GM12891 (cell line): ENCODE data around the gene COPZ1. TPM values are rescaled to one million over a fixed set of nuclear protein-coding genes. Genes with fewer than 3 reads are reported as not detected.
A peak's percentile ranks its signal among the peaks of the same experiment; 100 is the strongest.
"Not testable (repeated sequence)": the region's sequence is repeated elsewhere in the genome, so short reads cannot be mapped to it uniquely, and the experiment has no call there.

ENCODE experiments used
- DNase-seq: peaks from one replicate; pipeline ENCODE4 v3.0.0; 2011; ENCODE audit warnings: low spot score; ENCODE audit not compliant: insufficient read length
- FAIRE-seq: peaks from 2 replicates; lab custom pipeline; 2011; peaks lifted over from hg19 to GRCh38; lab: Jason Lieb, UNC
- PAX5 ChIP-seq: IDR thresholded peaks from 2 replicates; pipeline ENCODE4 v1.6.1; 2011; ENCODE audit warnings: low read length, moderate library complexity, mild to moderate bottlenecking; ENCODE audit not compliant: insufficient read depth, severe bottlenecking
- POLR2A ChIP-seq: IDR thresholded peaks from 2 replicates; pipeline ENCODE4 v1.6.1; 2011; ENCODE audit warnings: low read depth, low read length, control low read depth
- POLR2AphosphoS5 ChIP-seq: IDR thresholded peaks from 2 replicates; pipeline ENCODE4 v1.6.1; 2011; ENCODE audit warnings: low read depth, low read length, control low read depth
- POU2F2 ChIP-seq: IDR thresholded peaks from 2 replicates; pipeline ENCODE4 v1.6.1; 2011; ENCODE audit warnings: low read depth, mild to moderate bottlenecking, control low read depth, low read length, moderate library complexity
- SPI1 ChIP-seq: IDR thresholded peaks from 2 replicates; pipeline ENCODE4 v1.6.1; 2011; ENCODE audit warnings: low read depth, low read length, control low read depth
- TAF1 ChIP-seq: IDR thresholded peaks from 2 replicates; pipeline ENCODE4 v1.6.1; 2011; ENCODE audit warnings: low read depth, low read length, control low read depth
- polyA plus RNA-seq: library from polyadenylated mRNA; unstranded; fragments of >200 nt; gene quantifications from one replicate; pipeline ENCODE4 v1.2.1, GENCODE V29; 2012; ENCODE audit warnings: low read depth, missing spikeins, inconsistent platforms; ENCODE audit not compliant: missing spikeins

COPZ1 gene, protein sequence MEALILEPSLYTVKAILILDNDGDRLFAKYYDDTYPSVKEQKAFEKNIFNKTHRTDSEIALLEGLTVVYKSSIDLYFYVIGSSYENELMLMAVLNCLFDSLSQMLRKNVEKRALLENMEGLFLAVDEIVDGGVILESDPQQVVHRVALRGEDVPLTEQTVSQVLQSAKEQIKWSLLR
- 175 TPM for polyA plus RNA-seq

DNA sequence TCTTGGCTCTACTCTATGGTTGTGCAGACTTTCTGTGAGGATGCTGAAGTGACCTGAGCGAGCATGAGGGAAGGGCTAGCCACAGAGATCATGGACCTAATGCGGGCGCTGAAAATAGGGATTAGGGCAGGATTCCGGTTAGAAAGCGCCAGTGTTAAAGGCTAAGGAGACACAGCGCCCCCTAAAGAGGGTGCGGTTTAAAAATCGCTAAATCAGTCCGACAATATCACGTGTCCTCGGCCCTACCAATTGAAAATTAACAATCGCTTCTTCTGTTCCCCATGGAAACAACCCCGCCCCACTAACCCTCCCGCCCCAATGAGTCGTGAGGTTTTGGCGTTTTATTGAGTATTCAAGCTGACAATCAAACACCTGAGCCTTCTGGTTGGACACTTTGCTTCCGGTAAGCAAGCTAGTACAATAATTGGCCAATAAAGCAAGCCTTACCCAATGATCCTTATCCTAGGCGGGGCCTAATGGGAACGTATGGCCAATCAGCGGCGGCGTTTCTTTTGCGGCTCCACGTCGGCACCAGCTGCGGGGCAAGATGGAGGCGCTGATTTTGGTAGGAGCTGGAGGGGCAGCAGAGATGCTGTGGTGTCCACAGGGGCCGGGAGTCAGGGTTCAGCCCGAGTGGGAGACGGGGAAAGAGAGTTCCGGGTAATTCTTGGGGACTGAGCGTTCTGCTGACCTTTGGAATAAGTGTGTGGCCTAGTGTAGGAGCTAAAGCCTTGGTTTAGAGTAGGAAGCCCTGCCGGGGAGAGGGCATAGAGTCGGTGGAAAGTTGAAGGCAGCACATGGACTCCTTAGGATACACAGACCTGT lies at the start of gene COPZ1:
COPZ1 (plus strand) TSS at position 515 of the 825 bp plus-strand sequence; CDS start at position 548, 33 bp downstream.
- FAIRE-seq (peak; percentile 91), DNase-seq (peak; percentile 81)
- TF ChIP-seq PAX5 (no peak), TAF1 (peak; percentile 89), POU2F2 (peak; percentile 52; the same call in 1 of the 2 replicates), POLR2AphosphoS5 (peak; percentile 85), POLR2A (peak; percentile 86)

DNA sequence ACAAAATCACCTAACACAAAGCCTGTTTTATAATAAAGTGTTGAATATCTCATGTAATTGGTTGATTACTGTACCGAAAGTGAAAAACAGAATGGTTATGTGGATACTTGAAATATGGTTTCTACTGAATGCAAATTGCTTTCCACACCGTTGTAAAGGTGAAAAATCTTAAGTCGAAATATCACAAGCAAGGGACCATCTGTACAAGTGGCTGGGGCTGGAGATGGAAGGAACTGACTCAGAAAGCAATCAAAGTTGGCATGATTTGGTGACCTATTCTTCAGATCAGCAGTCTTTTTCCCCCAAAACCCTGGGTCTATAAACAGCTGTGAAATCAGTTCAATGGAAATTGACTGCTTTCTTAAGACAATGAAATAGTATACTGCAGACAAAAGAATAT lies 48.6 kb upstream of the COPZ1 start:
- DNase-seq (no peak), FAIRE-seq (no peak)
- TF ChIP-seq TAF1 = no peak
- no peak for TF ChIP-seq PAX5
- TF ChIP-seq POU2F2 = no peak
- no peak for TF ChIP-seq POLR2AphosphoS5
- no peak for TF ChIP-seq POLR2A
- no peak for TF ChIP-seq SPI1

DNA sequence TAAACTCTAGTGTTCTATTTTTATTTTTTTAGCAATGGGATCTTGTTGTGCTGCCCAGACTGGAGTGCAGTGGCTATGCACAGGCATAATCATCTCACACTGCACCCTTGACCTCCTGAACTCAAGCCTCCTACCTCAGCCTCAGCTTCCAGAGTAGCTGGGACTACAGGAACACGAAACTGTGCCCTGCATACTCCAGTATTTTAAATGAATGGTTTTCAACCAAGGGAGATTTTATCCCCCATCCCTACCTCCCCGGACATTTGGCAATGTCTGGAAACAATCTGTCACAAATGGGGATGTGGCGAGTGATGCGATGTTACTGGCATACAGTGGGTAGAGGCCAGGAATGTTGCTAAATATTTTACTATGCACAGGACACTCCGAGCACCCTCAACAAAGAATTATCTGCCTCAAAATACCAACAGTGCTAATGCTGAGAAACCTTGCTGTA lies 47.1 kb upstream of the COPZ1 start:
- DNase-seq (no peak), FAIRE-seq (no peak)
- no peak for TF ChIP-seq TAF1
- TF ChIP-seq POLR2A = 0 out of 2 replicates have a peak, but pooled peaks have one; percentile 8

DNA sequence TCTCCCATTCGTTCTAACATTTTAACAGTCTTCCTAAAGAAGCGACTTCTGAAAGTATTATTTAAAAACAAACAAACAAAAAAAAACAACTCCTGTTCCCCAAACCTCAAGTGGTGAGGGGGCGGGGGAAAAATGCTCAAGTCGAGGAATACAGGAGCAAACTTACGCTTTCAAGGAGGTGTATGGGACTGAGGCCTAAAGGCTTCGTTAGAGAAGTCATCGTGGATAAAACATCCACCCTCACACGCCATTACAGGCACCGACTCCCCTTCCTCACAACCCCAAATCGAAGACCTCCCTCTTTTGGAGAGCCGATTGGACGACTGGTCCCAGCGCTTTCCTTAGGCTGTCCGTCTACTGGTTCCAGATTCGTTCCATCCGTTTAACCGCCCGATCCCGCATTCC lies 45.7 kb upstream of the COPZ1 start:
- TF ChIP-seq POU2F2 (no peak), SPI1 (no peak), POLR2AphosphoS5 (no peak), POLR2A (no peak), TAF1 (no peak; the same call in 1 of the 2 replicates), PAX5 (no peak)
- DNase-seq (no peak), FAIRE-seq (no peak)

DNA sequence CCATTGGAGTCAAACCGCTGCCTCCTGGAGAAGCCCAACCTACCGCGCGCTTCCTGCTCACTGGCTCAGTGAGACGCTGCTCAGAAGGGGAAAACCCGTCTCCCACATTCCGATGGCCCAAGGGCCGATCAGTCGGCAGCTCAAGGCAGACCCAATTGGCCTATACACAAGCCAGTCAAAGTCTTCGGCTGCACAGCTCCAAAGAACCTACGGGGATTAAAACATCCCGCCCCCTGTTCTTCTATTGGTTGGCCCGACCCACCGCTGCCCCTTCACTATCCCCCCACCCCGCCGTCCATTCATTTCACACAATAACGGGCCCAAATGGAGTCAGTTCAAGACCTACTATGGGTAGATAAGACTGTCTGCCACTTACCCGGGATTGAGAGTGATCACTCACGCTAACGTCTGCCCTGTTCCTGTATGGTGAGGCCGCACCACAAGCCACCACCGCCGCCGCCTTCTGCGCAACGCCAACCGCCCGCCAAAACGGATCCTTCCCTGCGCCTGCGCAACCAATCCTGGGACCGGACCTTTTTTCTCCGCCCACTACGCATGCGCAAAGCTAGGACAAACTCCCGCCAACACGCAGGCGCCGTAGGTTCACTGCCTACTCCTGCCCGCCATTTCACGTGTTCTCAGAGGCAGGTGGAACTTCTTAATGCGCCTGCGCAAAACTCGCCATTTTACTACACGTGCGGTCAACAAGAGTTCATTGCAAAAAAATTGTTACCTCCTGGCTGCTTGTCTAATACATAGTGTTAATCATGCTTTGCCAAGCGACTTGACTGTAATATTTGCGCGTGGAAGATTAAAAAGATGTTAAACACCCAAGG lies 45.1 kb upstream of the COPZ1 start, which contains the start of gene CBX5:
CBX5 (minus strand) TSS at position 491 of the 836 bp plus-strand sequence. CDS start 22,472 bp downstream, outside the sequence.
- FAIRE-seq (peak; percentile 97), DNase-seq (peak; percentile 75)
- TF ChIP-seq PAX5 (no peak), POLR2AphosphoS5 (peak; percentile 92), POLR2A (peak; percentile 92), POU2F2 (peak; percentile 55; the same call in 1 of the 2 replicates), TAF1 (peak; percentile 80; the same call in 1 of the 2 replicates)

DNA sequence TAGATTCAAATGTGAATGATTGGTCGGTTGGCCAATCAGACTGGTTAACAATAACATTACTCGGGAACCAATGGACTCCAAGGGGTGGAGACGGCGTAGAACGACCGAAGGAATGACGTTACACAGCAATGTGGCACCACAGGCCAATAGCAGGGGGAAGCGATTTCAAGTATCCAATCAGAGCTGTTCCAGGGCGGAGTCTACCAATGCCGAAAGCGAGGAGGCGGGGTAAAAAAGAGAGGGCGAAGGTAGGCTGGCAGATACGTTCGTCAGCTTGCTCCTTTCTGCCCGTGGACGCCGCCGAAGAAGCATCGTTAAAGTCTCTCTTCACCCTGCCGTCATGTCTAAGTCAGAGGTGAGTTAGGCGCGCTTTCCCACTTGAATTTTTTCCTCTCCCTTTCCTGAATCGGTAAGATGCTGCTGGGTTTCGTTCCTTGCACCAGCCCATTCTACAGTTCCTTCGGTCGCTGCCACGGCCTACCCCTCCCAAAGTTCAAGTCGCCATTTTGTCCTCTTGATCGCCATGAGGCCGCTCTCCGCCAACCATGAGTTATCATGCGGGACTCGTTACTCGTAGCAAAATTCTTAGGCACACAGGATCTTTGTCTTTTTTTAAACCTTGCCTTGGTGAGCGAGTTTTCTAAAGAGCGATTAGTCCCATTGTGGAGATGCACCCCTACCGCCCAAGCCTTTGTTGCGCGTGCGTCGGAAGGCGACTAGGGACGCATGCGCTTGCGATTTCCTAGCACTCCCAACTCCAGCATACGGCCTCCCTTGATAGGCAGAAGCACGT lies 44.3 kb upstream of the COPZ1 start, which contains the start of gene HNRNPA1:
HNRNPA1 (plus strand) TSS at position 259 of the 793 bp plus-strand sequence; CDS start at position 341, 82 bp downstream.
- FAIRE-seq = peak; percentile 5
- peak; percentile 73 for DNase-seq
- TF ChIP-seq POLR2AphosphoS5 (peak; percentile 99), POLR2A (peak; percentile 100), POU2F2 (peak; percentile 91), TAF1 (peak; percentile 99), SPI1 (no peak), PAX5 (no peak)

DNA sequence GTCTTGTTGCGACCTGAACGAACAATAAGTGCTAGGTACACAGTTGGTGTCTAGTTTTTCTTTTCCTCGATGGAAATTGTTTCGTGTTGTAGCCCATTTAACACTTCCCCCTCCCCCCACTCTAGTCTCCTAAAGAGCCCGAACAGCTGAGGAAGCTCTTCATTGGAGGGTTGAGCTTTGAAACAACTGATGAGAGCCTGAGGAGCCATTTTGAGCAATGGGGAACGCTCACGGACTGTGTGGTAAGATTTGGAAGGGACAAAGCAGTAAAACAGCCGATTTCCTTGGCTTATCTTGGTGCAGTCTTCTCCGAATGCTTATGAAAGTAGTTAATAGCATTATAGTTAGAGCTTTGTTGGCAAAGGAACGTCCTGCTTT lies 43.7 kb upstream of the COPZ1 start:
- not testable (repeated sequence) for FAIRE-seq, DNase-seq

DNA sequence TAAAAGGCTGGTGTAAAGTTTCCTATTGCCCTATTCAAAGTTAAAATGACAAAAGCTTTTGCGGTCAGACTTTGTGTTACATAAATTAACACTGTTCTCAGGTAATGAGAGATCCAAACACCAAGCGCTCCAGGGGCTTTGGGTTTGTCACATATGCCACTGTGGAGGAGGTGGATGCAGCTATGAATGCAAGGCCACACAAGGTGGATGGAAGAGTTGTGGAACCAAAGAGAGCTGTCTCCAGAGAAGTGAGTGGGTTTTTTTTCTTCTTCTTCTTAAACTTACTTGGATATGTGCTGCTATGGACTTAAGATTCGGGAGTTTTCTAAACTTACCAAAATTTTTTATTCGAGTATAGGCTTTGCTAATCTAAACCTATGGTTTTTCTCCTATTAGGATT lies 43.2 kb upstream of the COPZ1 start:
- TF ChIP-seq POLR2AphosphoS5 = peak; percentile 17; the same call in 1 of the 2 replicates
- FAIRE-seq, DNase-seq: not testable (repeated sequence)

DNA sequence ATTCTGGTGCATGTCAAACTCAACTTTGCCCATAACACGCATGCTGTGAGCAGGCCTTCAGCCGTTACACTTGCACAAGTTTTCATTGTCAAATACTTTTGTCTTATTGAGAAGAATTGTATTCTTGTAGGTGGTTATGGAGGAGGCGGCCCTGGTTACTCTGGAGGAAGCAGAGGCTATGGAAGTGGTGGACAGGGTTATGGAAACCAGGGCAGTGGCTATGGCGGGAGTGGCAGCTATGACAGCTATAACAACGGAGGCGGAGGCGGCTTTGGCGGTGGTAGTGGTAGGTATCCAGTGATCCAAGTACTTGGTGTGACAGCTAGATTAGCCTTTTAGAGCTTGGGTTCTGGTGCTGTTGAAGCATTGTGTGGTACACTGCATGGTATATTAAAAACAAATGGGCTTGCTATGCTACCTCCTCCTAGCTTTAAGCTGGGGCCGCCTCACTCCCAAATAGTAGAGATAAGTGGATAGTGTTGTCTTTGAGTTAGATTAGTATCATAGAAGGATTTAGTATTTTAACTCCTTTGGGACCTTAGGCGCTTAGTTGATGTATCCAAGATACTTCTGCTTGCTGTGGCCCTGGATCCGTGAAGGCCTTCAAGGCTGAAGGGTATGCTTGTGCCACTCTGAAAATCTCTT lies 41.9 kb upstream of the COPZ1 start:
- no peak for FAIRE-seq
- DNase-seq = no peak
- no peak for TF ChIP-seq SPI1
- TF ChIP-seq TAF1 = no peak
- no peak for TF ChIP-seq POLR2AphosphoS5
- peak; percentile 66; the same call in 1 of the 2 replicates for TF ChIP-seq POLR2A
- TF ChIP-seq PAX5 = no peak
- TF ChIP-seq POU2F2 = no peak

DNA sequence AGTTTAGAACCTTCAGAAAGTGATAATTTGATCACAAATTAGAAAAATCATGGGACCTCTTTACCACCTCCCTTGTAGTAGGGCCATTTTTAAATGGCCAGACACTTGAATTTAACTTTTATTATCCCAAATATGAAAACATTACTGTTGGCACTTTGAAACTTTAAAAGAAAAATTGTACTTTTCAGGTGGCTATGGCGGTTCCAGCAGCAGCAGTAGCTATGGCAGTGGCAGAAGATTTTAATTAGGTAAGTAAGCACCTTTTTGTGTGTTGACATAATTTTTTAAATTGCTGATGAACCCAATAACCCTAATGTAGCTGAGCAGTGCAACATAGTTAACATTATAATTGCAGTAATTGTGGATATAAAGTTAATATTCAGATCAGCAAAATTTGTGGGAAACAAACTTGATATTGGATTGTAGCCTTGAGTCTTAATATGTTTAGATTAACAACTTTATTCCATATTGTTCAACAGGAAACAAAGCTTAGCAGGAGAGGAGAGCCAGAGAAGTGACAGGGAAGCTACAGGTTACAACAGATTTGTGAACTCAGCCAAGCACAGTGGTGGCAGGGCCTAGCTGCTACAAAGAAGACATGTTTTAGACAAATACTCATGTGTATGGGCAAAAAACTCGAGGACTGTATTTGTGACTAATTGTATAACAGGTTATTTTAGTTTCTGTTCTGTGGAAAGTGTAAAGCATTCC lies 40.7 kb upstream of the COPZ1 start:
- not testable (repeated sequence) for DNase-seq, FAIRE-seq
